DOHH2 (cell line): ENCODE results near the gene KIF21A.

Experiments
- EZH2phosphoT487 ChIP-seq: fragments of 200-600 bp; sonication (generic); IDR thresholded peaks from 2 replicates; pipeline ENCODE4 v1.6.1; 2017; ENCODE audit warnings: borderline replicate concordance, mild to moderate bottlenecking, antibody characterized with exemption, low read length, moderate library complexity, mixed read lengths
- TF ChIP-seq, protein P1 (sequence below): fragments of 200-600 bp; sonication (generic); IDR thresholded peaks from one replicate; pipeline ENCODE4 v1.5.1; 2014; ENCODE audit warnings: antibody characterized with exemption, mild to moderate bottlenecking, low read depth, low read length; ENCODE audit not compliant: poor library complexity, severe bottlenecking

DNA sequence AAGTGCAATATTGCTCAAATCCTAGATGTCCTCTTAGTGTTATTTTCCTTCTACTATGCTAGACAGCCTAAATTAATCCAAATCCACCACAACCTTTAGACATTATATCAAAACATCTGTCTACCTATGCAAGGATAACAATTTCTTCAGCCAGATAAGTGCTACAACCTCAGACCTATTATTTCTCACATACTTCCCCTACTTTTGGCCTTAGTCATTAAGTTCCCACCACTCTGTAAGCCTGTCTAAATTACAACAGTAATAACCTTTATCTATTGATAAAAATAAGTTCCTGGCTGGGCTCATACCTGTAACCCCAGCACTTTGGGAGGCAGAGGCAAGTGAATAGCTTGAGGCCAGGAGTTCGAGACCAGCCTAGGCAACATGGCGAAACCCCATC, 74.0 kb downstream of the KIF21A start:
- TF ChIP-seq, protein P1, sequence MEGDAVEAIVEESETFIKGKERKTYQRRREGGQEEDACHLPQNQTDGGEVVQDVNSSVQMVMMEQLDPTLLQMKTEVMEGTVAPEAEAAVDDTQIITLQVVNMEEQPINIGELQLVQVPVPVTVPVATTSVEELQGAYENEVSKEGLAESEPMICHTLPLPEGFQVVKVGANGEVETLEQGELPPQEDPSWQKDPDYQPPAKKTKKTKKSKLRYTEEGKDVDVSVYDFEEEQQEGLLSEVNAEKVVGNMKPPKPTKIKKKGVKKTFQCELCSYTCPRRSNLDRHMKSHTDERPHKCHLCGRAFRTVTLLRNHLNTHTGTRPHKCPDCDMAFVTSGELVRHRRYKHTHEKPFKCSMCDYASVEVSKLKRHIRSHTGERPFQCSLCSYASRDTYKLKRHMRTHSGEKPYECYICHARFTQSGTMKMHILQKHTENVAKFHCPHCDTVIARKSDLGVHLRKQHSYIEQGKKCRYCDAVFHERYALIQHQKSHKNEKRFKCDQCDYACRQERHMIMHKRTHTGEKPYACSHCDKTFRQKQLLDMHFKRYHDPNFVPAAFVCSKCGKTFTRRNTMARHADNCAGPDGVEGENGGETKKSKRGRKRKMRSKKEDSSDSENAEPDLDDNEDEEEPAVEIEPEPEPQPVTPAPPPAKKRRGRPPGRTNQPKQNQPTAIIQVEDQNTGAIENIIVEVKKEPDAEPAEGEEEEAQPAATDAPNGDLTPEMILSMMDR, result no peak
- TF ChIP-seq EZH2phosphoT487, result no peak
